ENCODE data around the gene FSHR. TPM values are rescaled to one million over a fixed set of nuclear protein-coding genes. Genes with fewer than 3 reads are reported as not detected.

Gene FSHR
- total and polyA plus RNA-seq, 4 donors = not detected

GRCh38 chr2:48998449-48998848 is 155.9 kb downstream of the FSHR start (continued):
- TF ChIP-seq ZBTB33 (IDR thresholded peaks at IDR 0.05) (no peak), RXRA (IDR thresholded peaks at IDR 0.05) (no peak), FOXA2 (IDR thresholded peaks at IDR 0.05) (no peak)

- no peak for TF ChIP-seq RXRA (IDR thresholded peaks at IDR 0.05)
- TF ChIP-seq NR2F2 (IDR thresholded peaks at IDR 0.05) = no peak
- TF ChIP-seq RAD21 (IDR thresholded peaks at IDR 0.05) = no peak
- TF ChIP-seq, protein P1, sequence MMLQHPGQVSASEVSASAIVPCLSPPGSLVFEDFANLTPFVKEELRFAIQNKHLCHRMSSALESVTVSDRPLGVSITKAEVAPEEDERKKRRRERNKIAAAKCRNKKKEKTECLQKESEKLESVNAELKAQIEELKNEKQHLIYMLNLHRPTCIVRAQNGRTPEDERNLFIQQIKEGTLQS (IDR thresholded peaks at IDR 0.05) = no peak
- TF ChIP-seq, protein P2, sequence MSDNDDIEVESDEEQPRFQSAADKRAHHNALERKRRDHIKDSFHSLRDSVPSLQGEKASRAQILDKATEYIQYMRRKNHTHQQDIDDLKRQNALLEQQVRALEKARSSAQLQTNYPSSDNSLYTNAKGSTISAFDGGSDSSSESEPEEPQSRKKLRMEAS (IDR thresholded peaks at IDR 0.05) = no peak
- no peak for TF ChIP-seq YY1 (IDR thresholded peaks at IDR 0.05)
- TF ChIP-seq, protein P3, sequence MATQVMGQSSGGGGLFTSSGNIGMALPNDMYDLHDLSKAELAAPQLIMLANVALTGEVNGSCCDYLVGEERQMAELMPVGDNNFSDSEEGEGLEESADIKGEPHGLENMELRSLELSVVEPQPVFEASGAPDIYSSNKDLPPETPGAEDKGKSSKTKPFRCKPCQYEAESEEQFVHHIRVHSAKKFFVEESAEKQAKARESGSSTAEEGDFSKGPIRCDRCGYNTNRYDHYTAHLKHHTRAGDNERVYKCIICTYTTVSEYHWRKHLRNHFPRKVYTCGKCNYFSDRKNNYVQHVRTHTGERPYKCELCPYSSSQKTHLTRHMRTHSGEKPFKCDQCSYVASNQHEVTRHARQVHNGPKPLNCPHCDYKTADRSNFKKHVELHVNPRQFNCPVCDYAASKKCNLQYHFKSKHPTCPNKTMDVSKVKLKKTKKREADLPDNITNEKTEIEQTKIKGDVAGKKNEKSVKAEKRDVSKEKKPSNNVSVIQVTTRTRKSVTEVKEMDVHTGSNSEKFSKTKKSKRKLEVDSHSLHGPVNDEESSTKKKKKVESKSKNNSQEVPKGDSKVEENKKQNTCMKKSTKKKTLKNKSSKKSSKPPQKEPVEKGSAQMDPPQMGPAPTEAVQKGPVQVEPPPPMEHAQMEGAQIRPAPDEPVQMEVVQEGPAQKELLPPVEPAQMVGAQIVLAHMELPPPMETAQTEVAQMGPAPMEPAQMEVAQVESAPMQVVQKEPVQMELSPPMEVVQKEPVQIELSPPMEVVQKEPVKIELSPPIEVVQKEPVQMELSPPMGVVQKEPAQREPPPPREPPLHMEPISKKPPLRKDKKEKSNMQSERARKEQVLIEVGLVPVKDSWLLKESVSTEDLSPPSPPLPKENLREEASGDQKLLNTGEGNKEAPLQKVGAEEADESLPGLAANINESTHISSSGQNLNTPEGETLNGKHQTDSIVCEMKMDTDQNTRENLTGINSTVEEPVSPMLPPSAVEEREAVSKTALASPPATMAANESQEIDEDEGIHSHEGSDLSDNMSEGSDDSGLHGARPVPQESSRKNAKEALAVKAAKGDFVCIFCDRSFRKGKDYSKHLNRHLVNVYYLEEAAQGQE (IDR thresholded peaks at IDR 0.05) = no peak
- no peak for TF ChIP-seq GABPA (IDR thresholded peaks at IDR 0.05 in 1 of 2, conservative IDR thresholded peaks at IDR 0.05 in 1 of 2)
- no peaks in the 10 kb centered on the region for H3K9me3 ChIP-seq (ENCODE audit: control insufficient read depth in 4 of 4, low read length in 3 of 4)
- H3K27me3 ChIP-seq (ENCODE audit: control insufficient read depth in 4 of 4, insufficient read depth in 4 of 4, low read length in 3 of 4) = no peaks in the 10 kb centered on the region
- no peak for DNase-seq (ENCODE audit: low spot score)
- H3K27ac ChIP-seq (ENCODE audit: low read depth in 1 of 2, low read length in 2 of 2) = no peak overlapping the region
- H3K4me3 ChIP-seq (ENCODE audit: low read depth in 1 of 3, low read length in 3 of 3) = no peak overlapping the region
- H3K4me1 ChIP-seq (ENCODE audit: control insufficient read depth in 4 of 4, insufficient read depth in 4 of 4, low read length in 3 of 4) = no peaks in the 10 kb centered on the region
- 73% methylated on average over 2 of the region's 2 CpGs for WGBS
- H3K36me3 ChIP-seq (ENCODE audit: control insufficient read depth in 4 of 4, insufficient read depth in 3 of 4, low read depth in 1 of 4, low read length in 3 of 4) = no peaks in the 10 kb centered on the region
- no peak overlapping the region for H3K9ac ChIP-seq (ENCODE audit: low read depth in 1 of 2, low read length in 2 of 2)
These were observed 160.7 kb downstream of the FSHR start for GRCh38 chr2:48993576-48993975.

DNA sequence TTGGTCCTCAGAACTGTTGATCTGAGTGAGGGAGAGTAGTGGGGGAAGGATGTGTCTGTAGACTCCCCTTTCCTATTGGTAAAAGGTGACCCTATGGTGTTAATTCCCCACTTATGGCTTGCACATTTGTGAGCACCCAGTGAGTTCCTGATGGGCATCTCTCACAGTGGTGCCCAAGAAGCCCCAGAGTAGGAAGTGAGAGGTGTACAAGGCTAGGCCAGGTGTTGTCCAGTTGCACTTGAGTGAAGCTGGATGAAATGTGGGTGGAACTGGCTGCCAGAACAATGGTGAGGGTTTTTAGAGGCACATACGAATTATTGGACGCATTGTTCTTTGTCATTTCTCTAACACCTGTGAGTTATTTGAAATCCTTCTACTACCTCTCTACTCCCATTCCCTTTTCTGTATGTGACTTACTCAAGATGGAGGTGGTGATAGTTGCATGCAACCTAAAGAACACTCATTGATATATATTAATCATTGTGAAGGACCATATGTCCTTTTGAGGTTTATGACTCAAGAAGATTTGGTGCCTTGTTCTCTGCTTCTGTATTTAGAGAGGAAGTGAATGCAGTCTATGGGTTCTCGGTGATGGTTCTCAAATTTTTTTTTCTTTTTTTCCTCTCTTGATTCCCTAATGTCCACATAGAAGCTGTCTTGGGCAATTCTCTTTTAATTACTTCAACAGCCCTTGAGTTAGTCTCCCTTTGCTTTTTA is 162.7 kb downstream of the FSHR start:
- Histone ChIP-seq H3K9ac (ENCODE audit: low read depth in 1 of 2, low read length in 2 of 2) (no peak overlapping the region), H3K36me3 (ENCODE audit: control insufficient read depth in 4 of 4, insufficient read depth in 3 of 4, low read depth in 1 of 4, low read length in 3 of 4) (no peaks in the 10 kb centered on the region), H3K9me3 (ENCODE audit: control insufficient read depth in 4 of 4, low read length in 3 of 4) (no peaks in the 10 kb centered on the region), H3K4me1 (ENCODE audit: control insufficient read depth in 4 of 4, insufficient read depth in 4 of 4, low read length in 3 of 4) (no peaks in the 10 kb centered on the region), H3K4me3 (ENCODE audit: low read depth in 1 of 3, low read length in 3 of 3) (no peak overlapping the region), H3K27me3 (ENCODE audit: control insufficient read depth in 4 of 4, insufficient read depth in 4 of 4, low read length in 3 of 4) (no peaks in the 10 kb centered on the region), H3K27ac (ENCODE audit: low read depth in 1 of 2, low read length in 2 of 2) (no peak overlapping the region)
- TF ChIP-seq, protein P2 (IDR thresholded peaks at IDR 0.05) = no peak
- TF ChIP-seq RXRA (IDR thresholded peaks at IDR 0.05) = no peak
- no peak for TF ChIP-seq GABPA (IDR thresholded peaks at IDR 0.05 in 1 of 2, conservative IDR thresholded peaks at IDR 0.05 in 1 of 2)
- TF ChIP-seq, protein P3 (IDR thresholded peaks at IDR 0.05) = no peak
- TF ChIP-seq, protein P1 (IDR thresholded peaks at IDR 0.05) = no peak
- TF ChIP-seq TAF1 (conservative IDR thresholded peaks at IDR 0.05) = no peak
- no peak for TF ChIP-seq ZBTB33 (IDR thresholded peaks at IDR 0.05)
- no peak for TF ChIP-seq NR2F2 (IDR thresholded peaks at IDR 0.05)
- no peak for DNase-seq (ENCODE audit: low spot score)
- 86% methylated on average over 3 of the region's 3 CpGs for WGBS
